ENCODE results near the gene SCEL.
A peak's percentile ranks its signal among the peaks of the same experiment; 100 is the strongest.

The SCEL gene

GRCh38 chr13:77548594-77548993 is 13.1 kb downstream of the SCEL start:
- no peak overlapping the region for H3K4me3 ChIP-seq (ENCODE audit: low read length)
- DNase-seq (ENCODE audit: low read depth): no peak
- TF ChIP-seq, protein P1, sequence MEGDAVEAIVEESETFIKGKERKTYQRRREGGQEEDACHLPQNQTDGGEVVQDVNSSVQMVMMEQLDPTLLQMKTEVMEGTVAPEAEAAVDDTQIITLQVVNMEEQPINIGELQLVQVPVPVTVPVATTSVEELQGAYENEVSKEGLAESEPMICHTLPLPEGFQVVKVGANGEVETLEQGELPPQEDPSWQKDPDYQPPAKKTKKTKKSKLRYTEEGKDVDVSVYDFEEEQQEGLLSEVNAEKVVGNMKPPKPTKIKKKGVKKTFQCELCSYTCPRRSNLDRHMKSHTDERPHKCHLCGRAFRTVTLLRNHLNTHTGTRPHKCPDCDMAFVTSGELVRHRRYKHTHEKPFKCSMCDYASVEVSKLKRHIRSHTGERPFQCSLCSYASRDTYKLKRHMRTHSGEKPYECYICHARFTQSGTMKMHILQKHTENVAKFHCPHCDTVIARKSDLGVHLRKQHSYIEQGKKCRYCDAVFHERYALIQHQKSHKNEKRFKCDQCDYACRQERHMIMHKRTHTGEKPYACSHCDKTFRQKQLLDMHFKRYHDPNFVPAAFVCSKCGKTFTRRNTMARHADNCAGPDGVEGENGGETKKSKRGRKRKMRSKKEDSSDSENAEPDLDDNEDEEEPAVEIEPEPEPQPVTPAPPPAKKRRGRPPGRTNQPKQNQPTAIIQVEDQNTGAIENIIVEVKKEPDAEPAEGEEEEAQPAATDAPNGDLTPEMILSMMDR (conservative IDR thresholded peaks at IDR 0.05; ENCODE audit: low read depth, low read length): no peak

DNA sequence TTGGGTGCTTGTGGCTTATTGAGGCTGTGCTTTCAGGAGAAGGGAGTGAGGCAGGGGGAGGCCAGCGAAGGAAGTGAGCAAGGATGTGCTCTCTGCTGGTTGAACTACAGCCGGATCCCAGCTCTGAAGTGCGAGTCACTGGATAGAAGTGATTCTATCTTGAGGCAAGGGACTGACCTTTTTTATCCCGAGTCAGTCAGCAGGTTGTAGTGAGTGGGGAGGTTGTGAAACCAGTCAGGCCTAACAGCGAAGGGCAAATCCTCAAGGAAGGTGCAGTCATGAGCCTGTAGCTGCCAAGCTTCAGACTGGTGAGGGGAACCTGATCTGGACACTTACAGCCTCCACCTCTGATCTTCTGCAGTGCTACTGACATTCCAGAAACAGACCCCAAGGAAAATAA is 18.6 kb downstream of the SCEL start:
- no peak overlapping the region for H3K4me3 ChIP-seq (ENCODE audit: low read length)
- DNase-seq (ENCODE audit: low read depth): no peak
- TF ChIP-seq, protein P1 (conservative IDR thresholded peaks at IDR 0.05; ENCODE audit: low read depth, low read length): no peak

GRCh38 chr13:77555246-77555645 is 19.7 kb downstream of the SCEL start:
- H3K4me3 ChIP-seq (ENCODE audit: low read length): no peak overlapping the region
- TF ChIP-seq, protein P1 (conservative IDR thresholded peaks at IDR 0.05; ENCODE audit: low read depth, low read length): no peak
- DNase-seq (ENCODE audit: low read depth): no peak

- TF ChIP-seq, protein P1 (conservative IDR thresholded peaks at IDR 0.05; ENCODE audit: low read depth, low read length): no peak
- DNase-seq (ENCODE audit: low read depth): no peak
Measured at GRCh38 chr13:77558016-77558415, 22.5 kb downstream of the SCEL start.

DNA sequence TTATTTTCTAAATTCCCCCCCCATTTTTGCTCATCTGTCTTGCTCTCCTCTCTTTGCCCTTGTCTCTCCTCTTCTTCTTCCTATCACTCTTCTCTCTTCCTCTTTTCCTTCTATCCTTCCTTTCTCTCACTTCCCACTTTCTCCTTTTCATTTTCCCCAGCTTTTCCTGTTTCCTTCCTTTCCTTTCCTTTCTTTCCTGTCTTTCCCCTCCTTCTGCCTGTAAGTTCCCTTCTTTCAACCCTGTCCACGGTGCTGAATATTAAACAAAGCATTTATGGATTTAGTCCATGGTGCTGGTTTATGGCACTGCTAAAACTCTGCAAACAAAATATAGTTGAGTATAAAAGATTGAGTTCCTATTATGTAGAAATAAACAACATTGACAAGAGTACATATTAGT is 27.6 kb downstream of the SCEL start:
- DNase-seq (ENCODE audit: low read depth): no peak
- H3K4me3 ChIP-seq (ENCODE audit: low read length): no peak overlapping the region
- TF ChIP-seq, protein P1 (conservative IDR thresholded peaks at IDR 0.05; ENCODE audit: low read depth, low read length): no peak

More at GRCh38 chr13:77558016-77558415, 22.5 kb downstream of the SCEL start:
- no peak overlapping the region for H3K4me3 ChIP-seq (ENCODE audit: low read length)

DNA sequence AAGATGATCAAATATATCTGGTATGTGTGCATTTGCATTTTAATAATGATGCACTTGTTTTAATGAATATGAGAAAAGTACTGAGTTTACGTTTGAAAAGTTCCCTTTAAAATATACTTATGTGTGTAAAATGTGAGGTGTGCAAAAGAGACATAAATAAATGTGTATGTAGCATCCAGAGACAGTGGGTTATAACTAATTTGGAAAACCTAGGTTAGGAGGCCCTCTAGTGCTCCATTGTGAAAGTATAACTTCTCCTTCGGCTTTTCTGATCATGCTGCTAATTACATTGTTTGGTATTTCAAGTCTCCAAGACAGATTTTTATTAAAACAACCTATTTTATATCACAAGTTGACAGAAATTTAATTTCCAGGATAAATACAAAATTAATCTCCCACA is 30.1 kb downstream of the SCEL start:
- H3K4me3 ChIP-seq (ENCODE audit: low read length): no peak overlapping the region
- TF ChIP-seq, protein P1 (conservative IDR thresholded peaks at IDR 0.05; ENCODE audit: low read depth, low read length): peak; percentile 62
- no peak for DNase-seq (ENCODE audit: low read depth)

GRCh38 chr13:77571956-77572355 is 36.5 kb downstream of the SCEL start:
- TF ChIP-seq, protein P1 (conservative IDR thresholded peaks at IDR 0.05; ENCODE audit: low read depth, low read length): no peak
- no peak for DNase-seq (ENCODE audit: low read depth)
- no peak overlapping the region for H3K4me3 ChIP-seq (ENCODE audit: low read length)

Data from retinal pigment epithelial cell (primary cell).